H1 (cell line): Measurements from ENCODE around the gene SECTM1. TPM values are rescaled to one million over a fixed set of nuclear protein-coding genes. Genes with fewer than 3 reads are reported as not detected.

Experiments used
- CTCF ChIA-PET: fragments of 300-600 bp; sonication (Branson Sonifier 250); formaldehyde crosslinking; loops from one replicate; lab custom pipeline; 2021; ENCODE audit not compliant: partially characterized antibody; lab: Charles Lee
- POLR2A ChIA-PET: fragments of 300-600 bp; sonication (Branson Sonifier 250); formaldehyde crosslinking; loops from one replicate; lab custom pipeline; 2021; ENCODE audit warnings: inconsistent platforms; ENCODE audit not compliant: partially characterized antibody; lab: Charles Lee
- DNase-seq, 2 experiments: peaks; one replicate each; pipeline versions ENCODE4 v3.0.0 to v3.0.0-alpha.2; 2010 to 2022; ENCODE audit warnings: low spot score in 2 of 2, low read depth in 1 of 2, mixed read lengths in 1 of 2
- FAIRE-seq: peaks from 2 replicates; lab custom pipeline; 2011; peaks lifted over from hg19 to GRCh38; lab: Jason Lieb, UNC
- H2AFZ ChIP-seq: 2 replicates; pipeline ENCODE4 v1.8.1; 2012; ENCODE audit warnings: low read length, inconsistent platforms
- H2AK5ac ChIP-seq: 2 replicates; pipeline ENCODE4 v1.6.1; 2013; ENCODE audit warnings: low read depth, low read length
- H2BK120ac ChIP-seq: replicated peaks from 2 replicates; pipeline ENCODE3; 2013; ENCODE audit warnings: low read depth, low read length, inconsistent platforms
- H2BK12ac ChIP-seq: 2 replicates; pipeline ENCODE4 v1.6.1; 2013; ENCODE audit warnings: low read depth, low read length
- H2BK15ac ChIP-seq: 2 replicates; pipeline ENCODE4 v1.6.1; 2013; ENCODE audit warnings: low read length
- H2BK20ac ChIP-seq: 2 replicates; pipeline ENCODE4 v1.6.1; 2013; ENCODE audit warnings: low read length
- H2BK5ac ChIP-seq: 2 replicates; pipeline ENCODE4 v1.6.1; 2013; ENCODE audit warnings: low read depth, low read length
- H3K14ac ChIP-seq: 2 replicates; pipeline ENCODE4 v1.6.1; 2013; ENCODE audit warnings: inconsistent platforms; ENCODE audit not compliant: insufficient read length
- H3K18ac ChIP-seq: 2 replicates; pipeline ENCODE4 v1.6.1; 2013; ENCODE audit warnings: low read length; ENCODE audit errors: extremely low read depth
- H3K23ac ChIP-seq: 2 replicates; pipeline ENCODE4 v1.6.1; 2013; ENCODE audit warnings: inconsistent platforms; ENCODE audit not compliant: insufficient read length
- H3K23me2 ChIP-seq: 2 replicates; pipeline ENCODE4 v1.6.1; 2013; ENCODE audit warnings: low read depth, low read length
- H3K27ac ChIP-seq: 2 replicates; pipeline ENCODE4 v1.6.1; 2011; ENCODE audit warnings: low read depth, low read length, inconsistent platforms
- H3K27me3 ChIP-seq, 4 experiments: replicated peaks in 1 of 4; 1 replicate in 1 of 4; 2 replicates in 3 of 4; pipeline versions ENCODE4 v1.6.1 to v1.8.1; 2011 to 2013; ENCODE audit warnings: low read length in 3 of 4, mild to moderate bottlenecking in 3 of 4, inconsistent platforms in 2 of 4, mixed read lengths in 2 of 4, moderate library complexity in 1 of 4; ENCODE audit not compliant: control insufficient read depth in 3 of 4, insufficient read depth in 3 of 4; ENCODE audit errors: extremely low read depth in 1 of 4
- H3K36me3 ChIP-seq, 4 experiments: 2 replicates each; pipeline versions ENCODE4 v1.6.1 to v1.8.1; 2011 to 2013; ENCODE audit warnings: mild to moderate bottlenecking in 4 of 4, low read length in 3 of 4, moderate library complexity in 2 of 4, control low read depth in 1 of 4, inconsistent platforms in 1 of 4; ENCODE audit not compliant: insufficient read depth in 4 of 4, control insufficient read depth in 2 of 4
- H3K4ac ChIP-seq: replicated peaks from 2 replicates; pipeline ENCODE3; 2013; ENCODE audit warnings: low read length, low read depth, mixed read lengths, inconsistent platforms; ENCODE audit not compliant: insufficient read length
- H3K4me1 ChIP-seq, 4 experiments: replicated peaks in 1 of 4; 1 replicate in 1 of 4; 2 replicates in 3 of 4; pipeline versions ENCODE4 v1.6.1 to v1.8.1; 2011 to 2013; ENCODE audit warnings: low read length in 3 of 4, inconsistent platforms in 2 of 4, mixed read lengths in 1 of 4; ENCODE audit not compliant: insufficient read depth in 4 of 4, control insufficient read depth in 3 of 4
- H3K4me2 ChIP-seq, 2 experiments: 2 replicates each; pipeline versions ENCODE4 v1.6.1 to v1.8.1; 2011 to 2013; ENCODE audit warnings: low read depth in 2 of 2, low read length in 2 of 2, control low read depth in 1 of 2, inconsistent platforms in 1 of 2, mild to moderate bottlenecking in 1 of 2; ENCODE audit not compliant: insufficient read depth in 1 of 2
- H3K4me3 ChIP-seq, 4 experiments: fragments of 200-600, 300-600 bp in 1 of 4; sonication (generic), shearing (Covaris generic), sonication (Bioruptor Twin) in 1 of 4; 2 replicates each; pipeline versions ENCODE4 v1.5.1 to v1.8.1; 2011 to 2016; ENCODE audit warnings: low read length in 4 of 4, low read depth in 3 of 4, control low read depth in 2 of 4, inconsistent platforms in 2 of 4, mild to moderate bottlenecking in 2 of 4, mixed read lengths in 1 of 4, moderate library complexity in 1 of 4; ENCODE audit not compliant: insufficient read depth in 2 of 4; ENCODE audit errors: extremely low read depth in 1 of 4
- H3K56ac ChIP-seq: replicated peaks from 2 replicates; pipeline ENCODE3; 2013; ENCODE audit warnings: low read depth, mild to moderate bottlenecking, mixed read lengths, low read length, inconsistent platforms; ENCODE audit not compliant: insufficient read length
- H3K79me1 ChIP-seq: 2 replicates; pipeline ENCODE4 v1.6.1; 2013; ENCODE audit warnings: low read depth, low read length, control low read depth
- H3K79me2 ChIP-seq, 2 experiments: 2 replicates each; pipeline versions ENCODE4 v1.6.1 to v1.8.1; 2012 to 2013; ENCODE audit warnings: low read length in 2 of 2, mild to moderate bottlenecking in 2 of 2, inconsistent platforms in 1 of 2; ENCODE audit not compliant: insufficient read depth in 2 of 2, control insufficient read depth in 1 of 2
- H3K9ac ChIP-seq, 4 experiments: replicated peaks in 1 of 4; 1 replicate in 1 of 4; 2 replicates in 3 of 4; pipeline versions ENCODE4 v1.6.1 to v1.8.1; 2011 to 2013; ENCODE audit warnings: low read depth in 3 of 4, low read length in 3 of 4, control low read depth in 2 of 4, mild to moderate bottlenecking in 2 of 4, moderate library complexity in 2 of 4, inconsistent platforms in 1 of 4; ENCODE audit errors: extremely low read depth in 1 of 4
- H3K9me3 ChIP-seq, 2 experiments: 2 replicates each; pipeline versions ENCODE4 v1.6.1 to v1.8.1; 2012 to 2013; ENCODE audit warnings: mild to moderate bottlenecking in 2 of 2, moderate library complexity in 2 of 2, control low read depth in 1 of 2, inconsistent platforms in 1 of 2, low read depth in 1 of 2, low read length in 1 of 2, mixed read lengths in 1 of 2; ENCODE audit not compliant: insufficient read depth in 2 of 2
- H4K20me1 ChIP-seq, 2 experiments: replicated peaks in 1 of 2; 2 replicates each; pipeline versions ENCODE3 to v1.8.1; 2011 to 2013; ENCODE audit warnings: inconsistent platforms in 2 of 2, low read length in 2 of 2, mild to moderate bottlenecking in 1 of 2; ENCODE audit not compliant: insufficient read depth in 2 of 2, control insufficient read depth in 1 of 2
- H4K5ac ChIP-seq: 2 replicates; pipeline ENCODE4 v1.6.1; 2013; ENCODE audit warnings: low read length, low read depth, mixed read lengths, inconsistent platforms; ENCODE audit not compliant: insufficient read length
- H4K8ac ChIP-seq: 2 replicates; pipeline ENCODE4 v1.8.0; 2013; ENCODE audit warnings: mild to moderate bottlenecking, moderate library complexity, low read length, inconsistent platforms; ENCODE audit not compliant: insufficient read depth; ENCODE audit errors: extremely low read depth
- H4K91ac ChIP-seq: replicated peaks from 2 replicates; pipeline ENCODE3; 2013; ENCODE audit warnings: low read length, mixed read lengths, inconsistent platforms; ENCODE audit not compliant: insufficient read length
- BACH1 ChIP-seq: IDR thresholded peaks from 2 replicates; pipeline ENCODE4 v1.6.1; 2012; ENCODE audit warnings: low read length, improper control_type of control experiment
- BCL11A ChIP-seq, 2 experiments: IDR thresholded peaks; one replicate each; pipeline ENCODE4 v1.6.1; 2011; ENCODE audit warnings: low read depth in 2 of 2, low read length in 2 of 2, mild to moderate bottlenecking in 2 of 2
- CREB1 ChIP-seq: IDR thresholded peaks from 2 replicates; pipeline ENCODE4 v1.6.1; 2012; ENCODE audit warnings: inconsistent platforms
- HDAC2 ChIP-seq, 2 experiments: fragments of 300-600 bp in 1 of 2; sonication (generic) in 1 of 2; IDR thresholded peaks; 2 replicates each; pipeline ENCODE4 v1.6.1; 2011 to 2012; ENCODE audit warnings: low read depth in 2 of 2, low read length in 2 of 2, mild to moderate bottlenecking in 2 of 2, moderate library complexity in 2 of 2, borderline replicate concordance in 1 of 2, inconsistent platforms in 1 of 2
- JUN ChIP-seq: IDR thresholded peaks from 2 replicates; pipeline ENCODE4 v1.6.1; 2011; ENCODE audit warnings: low read depth, mild to moderate bottlenecking, improper control_type of control experiment, low read length
- POLR2A ChIP-seq, 2 experiments: IDR thresholded peaks; 1 replicate in 1 of 2; 2 replicates in 1 of 2; pipeline ENCODE4 v1.6.1; 2011; ENCODE audit warnings: low read depth in 2 of 2, low read length in 2 of 2, mild to moderate bottlenecking in 2 of 2; ENCODE audit errors: control extremely low read depth in 1 of 2
- SUZ12 ChIP-seq: fragments of 200-600 bp; sonication (generic); IDR thresholded peaks from 2 replicates; pipeline ENCODE4 v1.6.1; 2012; ENCODE audit warnings: mild to moderate bottlenecking, inconsistent platforms, low read length, moderate library complexity, mixed read lengths
- WGBS, 2 experiments: shearing (Covaris generic) in 1 of 2; methylation state at CpG; one replicate each; pipeline versions ENCODE4 v1.1.6 to v1.1.7; 2013 to 2015; ENCODE audit warnings: low lambda C conversion rate in 2 of 2, mixed read lengths in 2 of 2, inconsistent platforms in 1 of 2, low coverage in 1 of 2, missing lambda C conversion rate in 1 of 2; ENCODE audit not compliant: insufficient replicate concordance in 2 of 2, insufficient coverage in 1 of 2, insufficient read length in 1 of 2; ENCODE audit errors: extremely low coverage in 1 of 2, missing lambda C conversion rate in 1 of 2; 5-methylcytosine and 5-hydroxymethylcytosine counted together
- polyA plus RNA-seq, 7 experiments: library from polyadenylated mRNA; depleted of rRNA in 3 of 7; stranded (reverse) in 5 of 7; unstranded in 2 of 7; fragments of >200 nt in 5 of 7; fragments of 200-250 nt in 2 of 7; gene quantifications; 1 replicate in 5 of 7; 2 replicates in 1 of 7; 4 replicates in 1 of 7; pipeline versions ENCODE4 v1.2.1 to v1.2.3, GENCODE V29; 2011 to 2013; ENCODE audit warnings: missing spikeins in 2 of 7, mixed read lengths in 2 of 7
- total RNA-seq: library from RNA; stranded (reverse); fragmentation: NEBNext Ultra II Directional; extraction: Animal tissue kit (Norgen Biotek cat#: 25700); gene quantifications from 2 replicates; pipeline ENCODE4 v1.2.1, GENCODE V29; 2021
- TF ChIP-seq, protein P1 (sequence below): IDR thresholded peaks from 2 replicates; pipeline ENCODE4 v1.6.1; 2011; ENCODE audit warnings: low read length, improper control_type of control experiment

The SECTM1 gene
- total and polyA plus RNA-seq, 2 of the 8 experiments (the other 6 are each of a cell fraction or from before 2014, with no cell fraction given), result 0.20 to 0.65 TPM

DNA sequence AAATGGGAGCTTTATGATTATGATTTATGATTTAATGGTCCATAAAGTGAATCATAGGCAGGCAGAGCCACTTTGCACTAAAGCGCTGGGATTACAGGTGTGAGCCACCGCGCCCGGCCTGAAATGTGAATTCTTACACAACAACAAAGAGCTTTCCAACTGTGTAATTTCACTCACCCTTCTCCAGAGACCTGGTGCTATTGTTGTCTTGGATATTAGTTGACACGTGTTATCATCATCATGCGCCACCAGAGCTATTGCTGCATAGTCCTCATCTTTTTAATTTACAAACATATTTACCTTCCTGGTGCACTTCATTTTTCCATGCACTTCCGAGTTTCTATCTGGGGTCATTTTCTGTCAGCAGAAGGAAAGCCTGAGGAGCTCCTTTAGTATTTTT is 33.2 kb upstream of the SECTM1 start:
- Histone ChIP-seq H3K9me3 (no peaks in the 10 kb centered on the region; a peak in 1 of 4 replicates), H2BK20ac (no peak overlapping the region), H3K56ac (no peak overlapping the region), H3K4me3 (no peak overlapping the region), H3K23me2 (peaks cover 2% of the 10 kb centered on the region; the same call in 1 of the 2 replicates), H2AFZ (no peak overlapping the region), H3K18ac (no peak overlapping the region), H4K8ac (no peak overlapping the region), H3K36me3 (no peaks in the 10 kb centered on the region), H3K79me2 (no peaks in the 10 kb centered on the region), H3K9ac (no peak overlapping the region), H4K91ac (no peak overlapping the region), H3K4me2 (no peak overlapping the region), H3K79me1 (no peaks in the 10 kb centered on the region), H3K23ac (no peak overlapping the region), H2BK12ac (no peak overlapping the region), H2BK15ac (no peak overlapping the region)
- ChIA-PET CTCF (interaction anchor here (0.6 to 1.3 kb wide), 6 partner anchors 12 to 882 kb away, joined by 3 to 4 read pairs (median 3); no protein-coding TSS in a partner anchor), POLR2A (interaction anchor here (0.7 to 1.4 kb wide), 2 partner anchors 9 to 33 kb away, joined by 4 to 5 read pairs; no protein-coding TSS in a partner anchor)
- FAIRE-seq (no peak), DNase-seq (no peak)
- WGBS, 2 experiments, result 95% methylated on average over 7 of the region's 7 CpGs; no CpG with 5 or more reads in 1 of the 2 experiments
- TF ChIP-seq POLR2A (IDR thresholded peaks at IDR 0.05; ENCODE audit: control extremely low read depth in 1 of 2, low read depth in 2 of 2, low read length in 2 of 2) (no peak), JUN (no peak), CREB1 (no peak), BCL11A (IDR thresholded peaks at IDR 0.05; ENCODE audit: low read depth in 2 of 2, low read length in 2 of 2) (no peak), BACH1 (no peak), SUZ12 (no peak), HDAC2 (IDR thresholded peaks at IDR 0.05; ENCODE audit: borderline replicate concordance in 1 of 2, low read depth in 2 of 2, low read length in 2 of 2) (no peak)
- TF ChIP-seq, protein P1, sequence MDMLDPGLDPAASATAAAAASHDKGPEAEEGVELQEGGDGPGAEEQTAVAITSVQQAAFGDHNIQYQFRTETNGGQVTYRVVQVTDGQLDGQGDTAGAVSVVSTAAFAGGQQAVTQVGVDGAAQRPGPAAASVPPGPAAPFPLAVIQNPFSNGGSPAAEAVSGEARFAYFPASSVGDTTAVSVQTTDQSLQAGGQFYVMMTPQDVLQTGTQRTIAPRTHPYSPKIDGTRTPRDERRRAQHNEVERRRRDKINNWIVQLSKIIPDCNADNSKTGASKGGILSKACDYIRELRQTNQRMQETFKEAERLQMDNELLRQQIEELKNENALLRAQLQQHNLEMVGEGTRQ, result no peak
- TF ChIP-seq, all 59 proteins: peak for 0
- no peak overlapping the region for H2AK5ac ChIP-seq
- H2BK5ac ChIP-seq, result no peak overlapping the region
- H4K5ac ChIP-seq, result no peak overlapping the region
- peaks cover 0 to 5% (median 2%) of the 10 kb centered on the region in 4 experiments; a peak in 3 of 7 replicates for H3K4me1 ChIP-seq
- no peak overlapping the region for H2BK120ac ChIP-seq
- no peak overlapping the region for H3K4ac ChIP-seq
- no peak overlapping the region for H3K14ac ChIP-seq
- no peak overlapping the region for H3K27ac ChIP-seq
- H3K27me3 ChIP-seq, result peaks cover 9 to 22% (median 20%) of the 10 kb centered on the region in 4 experiments
- H4K20me1 ChIP-seq, result no peaks in the 10 kb centered on the region
